WI38 (cell line): ENCODE results near the gene TNFAIP3.

Experiments
- H3K4me3 ChIP-seq: 2 replicates; pipeline ENCODE4 v1.5.1; 2011; ENCODE audit warnings: low read depth, mild to moderate bottlenecking, control low read depth, low read length
- TF ChIP-seq, protein P1 (sequence below): IDR thresholded peaks from 2 replicates; pipeline ENCODE4 v1.5.1; 2012; ENCODE audit warnings: low read depth, mild to moderate bottlenecking, control low read depth, low read length

TNFAIP3 gene

GRCh38 chr6:137871831-137872454, 4.9 kb downstream of the TNFAIP3 start:
- no peak overlapping the region for H3K4me3 ChIP-seq
- TF ChIP-seq, protein P1, sequence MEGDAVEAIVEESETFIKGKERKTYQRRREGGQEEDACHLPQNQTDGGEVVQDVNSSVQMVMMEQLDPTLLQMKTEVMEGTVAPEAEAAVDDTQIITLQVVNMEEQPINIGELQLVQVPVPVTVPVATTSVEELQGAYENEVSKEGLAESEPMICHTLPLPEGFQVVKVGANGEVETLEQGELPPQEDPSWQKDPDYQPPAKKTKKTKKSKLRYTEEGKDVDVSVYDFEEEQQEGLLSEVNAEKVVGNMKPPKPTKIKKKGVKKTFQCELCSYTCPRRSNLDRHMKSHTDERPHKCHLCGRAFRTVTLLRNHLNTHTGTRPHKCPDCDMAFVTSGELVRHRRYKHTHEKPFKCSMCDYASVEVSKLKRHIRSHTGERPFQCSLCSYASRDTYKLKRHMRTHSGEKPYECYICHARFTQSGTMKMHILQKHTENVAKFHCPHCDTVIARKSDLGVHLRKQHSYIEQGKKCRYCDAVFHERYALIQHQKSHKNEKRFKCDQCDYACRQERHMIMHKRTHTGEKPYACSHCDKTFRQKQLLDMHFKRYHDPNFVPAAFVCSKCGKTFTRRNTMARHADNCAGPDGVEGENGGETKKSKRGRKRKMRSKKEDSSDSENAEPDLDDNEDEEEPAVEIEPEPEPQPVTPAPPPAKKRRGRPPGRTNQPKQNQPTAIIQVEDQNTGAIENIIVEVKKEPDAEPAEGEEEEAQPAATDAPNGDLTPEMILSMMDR, result no peak

GRCh38 chr6:137872581-137873115, 5.6 kb downstream of the TNFAIP3 start:
- TF ChIP-seq, protein P1, result no peak
- H3K4me3 ChIP-seq, result no peak overlapping the region; the same call in 1 of the 2 replicates

DNA sequence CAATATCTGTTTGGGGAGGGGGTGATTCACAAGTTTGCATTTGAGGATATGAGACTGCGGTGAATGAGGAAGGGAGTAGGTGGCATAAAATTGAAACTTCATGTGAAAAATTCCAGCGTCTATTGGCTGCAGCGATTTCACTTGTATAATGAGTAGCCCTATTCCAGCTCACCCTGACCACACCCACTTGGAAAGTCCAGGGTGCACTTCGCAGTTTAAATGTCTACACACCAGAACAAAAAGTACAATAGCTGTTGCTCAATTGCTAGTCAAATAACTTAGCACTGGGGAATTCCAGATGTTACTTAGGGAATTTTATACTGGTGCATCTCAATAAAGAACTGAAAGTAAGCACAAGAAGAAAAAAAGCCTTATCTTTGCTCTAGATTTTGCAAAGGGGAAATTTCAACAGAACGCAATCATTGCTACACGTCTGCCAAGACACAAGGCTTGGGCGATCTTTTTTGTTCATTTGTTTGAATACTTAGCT, 6.3 kb downstream of the TNFAIP3 start:
- TF ChIP-seq, protein P1, result no peak
- H3K4me3 ChIP-seq, result peak overlapping the region; percentile 31

GRCh38 chr6:137874204-137875057, 7.4 kb downstream of the TNFAIP3 start:
- no peak overlapping the region for H3K4me3 ChIP-seq
- TF ChIP-seq, protein P1, result no peak

GRCh38 chr6:137875058-137875520, 8.0 kb downstream of the TNFAIP3 start:
- TF ChIP-seq, protein P1, result no peak
- no peak overlapping the region for H3K4me3 ChIP-seq

GRCh38 chr6:137875606-137876005, 8.5 kb downstream of the TNFAIP3 start:
- TF ChIP-seq, protein P1, result no peak
- no peak overlapping the region for H3K4me3 ChIP-seq
